Caco-2 (cell line): ENCODE data around the gene THNSL1. TPM values are rescaled to one million over a fixed set of nuclear protein-coding genes. Genes with fewer than 3 reads are reported as not detected.

ENCODE experiments used
- BruUV-seq: library from RNA; stranded (reverse); fragments of 400-500 nt; replicated peaks from 2 replicates; lab custom pipeline; 2021; lab: Mats Ljungman, UMichigan
- CTCF ChIA-PET: fragments of 300-600 bp; sonication (Branson Sonifier 250); formaldehyde crosslinking; loops from one replicate; lab custom pipeline; 2022; ENCODE audit warnings: antibody characterized with exemption; lab: Charles Lee
- POLR2A ChIA-PET: fragments of 300-600 bp; sonication (Branson Sonifier 250); formaldehyde crosslinking; loops from one replicate; lab custom pipeline; 2022; ENCODE audit warnings: antibody characterized with exemption; lab: Charles Lee
- DNase-seq, 2 experiments: peaks; one replicate each; pipeline versions ENCODE4 v3.0.0 to v3.0.0-alpha.2; 2020 to 2022
- H3K27me3 ChIP-seq: replicated peaks from 2 replicates; pipeline ENCODE4 v1.6.0; 2011; ENCODE audit warnings: low read length; ENCODE audit not compliant: control insufficient read depth, insufficient read depth
- H3K36me3 ChIP-seq: 2 replicates; pipeline ENCODE4 v1.5.1; 2011; ENCODE audit warnings: low read length; ENCODE audit not compliant: control insufficient read depth, insufficient read depth
- H3K4me1 ChIP-seq: fragments of 250-450 bp; sonication (Bioruptor Pico); 2 replicates; pipeline ENCODE4 v1.5.1; 2020; ENCODE audit warnings: mild to moderate bottlenecking
- H3K4me3 ChIP-seq: 2 replicates; pipeline ENCODE4 v1.5.1; 2011; ENCODE audit warnings: low read depth, mild to moderate bottlenecking, control low read depth, low read length
- H3K9me3 ChIP-seq: fragments of 250-450 bp; sonication (Bioruptor Pico); 2 replicates; pipeline ENCODE4 v1.5.1; 2020; ENCODE audit warnings: mild to moderate bottlenecking, moderate library complexity
- H3K27ac Mint-ChIP-seq: one replicate; pipeline ENCODE4 v1.8.0; 2022; ENCODE audit warnings: mixed read lengths; ENCODE audit not compliant: unreplicated experiment
- H3K27me3 Mint-ChIP-seq: one replicate; pipeline ENCODE4 v1.8.0; 2022; ENCODE audit warnings: mixed read lengths; ENCODE audit not compliant: insufficient read depth, unreplicated experiment
- H3K36me3 Mint-ChIP-seq: one replicate; pipeline ENCODE4 v1.8.0; 2022; ENCODE audit warnings: mild to moderate bottlenecking, mixed read lengths; ENCODE audit not compliant: insufficient read depth, unreplicated experiment
- H3K4me1 Mint-ChIP-seq: one replicate; pipeline ENCODE4 v1.8.0; 2022; ENCODE audit warnings: low read depth, mixed read lengths; ENCODE audit not compliant: unreplicated experiment
- H3K4me3 Mint-ChIP-seq: one replicate; pipeline ENCODE4 v1.8.0; 2022; ENCODE audit warnings: mild to moderate bottlenecking, moderate library complexity, mixed read lengths; ENCODE audit not compliant: unreplicated experiment
- H3K9me3 Mint-ChIP-seq: one replicate; pipeline ENCODE4 v1.8.0; 2022; ENCODE audit warnings: mixed read lengths; ENCODE audit not compliant: unreplicated experiment
- CTCF ChIP-seq, 2 experiments: fragments of 200-600 bp in 1 of 2; IDR thresholded peaks; 1 replicate in 1 of 2; 2 replicates in 1 of 2; pipeline versions ENCODE4 v1.5.1 to v1.8.0; 2011 to 2022; ENCODE audit warnings: antibody characterized with exemption in 1 of 2, control low read depth in 1 of 2, inconsistent platforms in 1 of 2, low read depth in 1 of 2, low read length in 1 of 2, mild to moderate bottlenecking in 1 of 2, moderate library complexity in 1 of 2; ENCODE audit not compliant: insufficient read depth in 1 of 2, severe bottlenecking in 1 of 2, unreplicated experiment in 1 of 2
- intact Hi-C: fragments of 100-400 bp; cut with micrococcal nuclease; formaldehyde crosslinking; loops from one replicate; pipeline ENCODE4 v1.10.0; 2022; ENCODE audit not compliant: unreplicated experiment
- total RNA-seq: library from RNA; stranded (reverse); gene quantifications from 2 replicates; pipeline ENCODE4 v1.2.3, GENCODE V29; 2022

THNSL1 gene
- total RNA-seq, 1 experiment from 2014 or later: 6.3 TPM

DNA sequence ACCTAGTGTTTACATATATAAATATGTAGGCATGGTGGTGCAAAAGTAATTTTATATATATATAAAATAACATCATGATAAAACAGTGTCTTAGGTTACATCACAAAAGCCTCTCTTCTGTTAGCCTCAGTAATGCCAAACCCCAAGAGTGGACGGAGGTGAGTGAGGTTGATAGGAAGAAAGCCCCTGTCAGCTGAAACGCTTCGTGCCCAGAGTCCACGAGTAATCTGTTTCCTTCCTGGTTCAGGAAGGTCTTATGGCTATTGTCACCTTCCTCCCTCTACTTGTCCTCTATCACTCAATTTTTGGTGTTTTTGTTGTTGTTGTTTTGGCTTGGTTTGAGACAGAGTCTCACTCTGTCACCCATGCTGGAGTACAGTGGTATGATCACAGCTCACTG is 41.5 kb downstream of the THNSL1 start:
- Mint-ChIP-seq H3K9me3 (no peaks in the 10 kb centered on the region), H3K36me3 (peaks cover 21% of the 10 kb centered on the region), H3K27ac (peak overlapping the region; percentile 29), H3K4me1 (peaks cover 40% of the 10 kb centered on the region), H3K4me3 (no peak overlapping the region), H3K27me3 (no peaks in the 10 kb centered on the region)
- no peak for DNase-seq
- no peaks in the 10 kb centered on the region for H3K27me3 ChIP-seq
- BruUV-seq: no TSS peak
- peaks cover 30% of the 10 kb centered on the region for H3K4me1 ChIP-seq
- H3K9me3 ChIP-seq: no peaks in the 10 kb centered on the region
- no peaks in the 10 kb centered on the region for H3K36me3 ChIP-seq
- TF ChIP-seq CTCF (IDR thresholded peaks at IDR 0.05; ENCODE audit: insufficient read depth in 1 of 2, low read depth in 1 of 2, low read length in 1 of 2, severe bottlenecking in 1 of 2, unreplicated experiment in 1 of 2): no peak
- intact Hi-C loops: no loop called here
- ChIA-PET POLR2A (no interaction called here), CTCF (interaction anchor here (1.4 kb wide), 1 partner anchor 24 kb away, joined by 6 read pairs; no protein-coding TSS in a partner anchor)
- H3K4me3 ChIP-seq: no peak overlapping the region

DNA sequence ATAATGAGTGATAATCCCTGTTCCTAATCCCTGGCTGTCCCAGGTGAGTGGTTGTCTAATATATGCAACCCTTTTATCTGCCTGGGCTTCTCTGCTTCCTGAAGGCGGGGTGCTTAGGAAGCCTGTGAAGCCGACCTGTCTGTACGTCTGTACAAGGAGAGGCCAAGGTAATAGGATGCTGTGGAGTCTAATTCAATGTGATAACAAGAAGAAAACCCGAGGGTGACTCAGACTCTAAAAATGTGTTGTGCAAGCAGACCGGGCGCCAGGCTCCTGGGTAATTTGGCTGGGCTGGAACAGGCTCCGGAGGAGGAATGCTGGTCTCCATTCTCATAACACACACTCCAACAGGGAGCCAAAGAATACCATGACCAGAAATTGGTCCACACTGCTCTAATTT is 43.6 kb downstream of the THNSL1 start:
- H3K4me1 Mint-ChIP-seq: peaks cover 48% of the 10 kb centered on the region
- DNase-seq: peak; percentile 94 to 95
- intact Hi-C loops: loop anchor here (1.0 to 5.0 kb wide), 5 partner anchors 19 to 379 kb away; partner anchors contain the start of gene ARHGAP21
- ChIA-PET CTCF (interaction anchor here (0.7 kb wide), 1 partner anchor 17 kb away, joined by 3 read pairs; no protein-coding TSS in a partner anchor), POLR2A (no interaction called here)
- Histone ChIP-seq H3K27me3 (no peaks in the 10 kb centered on the region), H3K36me3 (no peaks in the 10 kb centered on the region), H3K4me3 (no peak overlapping the region), H3K4me1 (peaks cover 35% of the 10 kb centered on the region), H3K9me3 (no peaks in the 10 kb centered on the region)
- no peaks in the 10 kb centered on the region for H3K27me3 Mint-ChIP-seq
- BruUV-seq: no TSS peak
- H3K9me3 Mint-ChIP-seq: no peaks in the 10 kb centered on the region
- H3K4me3 Mint-ChIP-seq: peak overlapping the region; percentile 70
- no peak for TF ChIP-seq CTCF (IDR thresholded peaks at IDR 0.05; ENCODE audit: insufficient read depth in 1 of 2, low read depth in 1 of 2, low read length in 1 of 2, severe bottlenecking in 1 of 2, unreplicated experiment in 1 of 2)
- H3K27ac Mint-ChIP-seq: peak overlapping the region; percentile 94
- peaks cover 21% of the 10 kb centered on the region for H3K36me3 Mint-ChIP-seq

DNA sequence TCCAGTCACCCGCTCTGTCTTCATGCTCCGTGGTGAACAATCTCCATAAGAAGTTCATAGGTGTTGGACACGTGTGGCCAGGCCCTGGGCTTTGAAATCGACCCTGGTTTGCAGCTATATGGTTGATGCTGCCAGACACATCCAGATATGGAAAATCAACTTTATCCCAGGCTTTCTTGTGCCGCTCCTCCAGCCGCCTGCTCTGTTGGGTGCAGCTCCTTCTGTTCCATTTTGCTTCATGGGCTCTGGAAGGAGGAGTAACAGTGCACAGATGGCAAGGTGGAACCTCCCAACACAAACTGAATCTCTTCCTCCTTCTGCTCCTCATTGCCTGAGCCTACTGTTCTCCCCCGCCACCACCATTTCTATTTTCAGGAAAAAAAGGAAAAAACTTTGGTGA is 44.7 kb downstream of the THNSL1 start:
- no peaks in the 10 kb centered on the region for H3K36me3 ChIP-seq
- CTCF ChIA-PET: no interaction called here
- BruUV-seq: no TSS peak
- Mint-ChIP-seq H3K36me3 (peaks cover 21% of the 10 kb centered on the region), H3K27ac (peak overlapping the region; percentile 94), H3K4me3 (peak overlapping the region; percentile 73), H3K9me3 (no peaks in the 10 kb centered on the region), H3K27me3 (no peaks in the 10 kb centered on the region), H3K4me1 (peaks cover 48% of the 10 kb centered on the region)
- POLR2A ChIA-PET: interaction anchor here (0.6 kb wide), 1 partner anchor 223 kb away, joined by 3 read pairs; no protein-coding TSS in a partner anchor
- TF ChIP-seq CTCF (IDR thresholded peaks at IDR 0.05; ENCODE audit: insufficient read depth in 1 of 2, low read depth in 1 of 2, low read length in 1 of 2, severe bottlenecking in 1 of 2, unreplicated experiment in 1 of 2): no peak
- H3K27me3 ChIP-seq: no peaks in the 10 kb centered on the region
- no peak overlapping the region for H3K4me3 ChIP-seq
- no peaks in the 10 kb centered on the region for H3K9me3 ChIP-seq
- intact Hi-C loops: loop anchor here (2.0 to 5.0 kb wide), 2 partner anchors 339 to 380 kb away; partner anchors contain the start of gene ARHGAP21
- peaks cover 35% of the 10 kb centered on the region for H3K4me1 ChIP-seq
- no peak for DNase-seq
